KOPT-K1 (cell line): ENCODE data around the gene CCT3.

Experiments
- H3K27ac ChIP-seq: fragments of 200-600 bp; sonication (generic); 2 replicates; pipeline ENCODE4 v1.5.1; 2016; ENCODE audit warnings: antibody characterized with exemption, mild to moderate bottlenecking, low read depth, low read length; ENCODE audit not compliant: poor library complexity, severe bottlenecking
- H3K36me3 ChIP-seq: fragments of 200-600 bp; sonication (generic); 2 replicates; pipeline ENCODE4 v1.5.1; 2017; ENCODE audit warnings: antibody characterized with exemption, mild to moderate bottlenecking, low read length, moderate library complexity; ENCODE audit not compliant: insufficient read depth
- H3K9me3 ChIP-seq: fragments of 200-600 bp; sonication (generic); 2 replicates; pipeline ENCODE4 v1.5.1; 2017; ENCODE audit warnings: antibody characterized with exemption, low read length, mild to moderate bottlenecking; ENCODE audit not compliant: insufficient read depth, poor library complexity, severe bottlenecking

The CCT3 gene

DNA sequence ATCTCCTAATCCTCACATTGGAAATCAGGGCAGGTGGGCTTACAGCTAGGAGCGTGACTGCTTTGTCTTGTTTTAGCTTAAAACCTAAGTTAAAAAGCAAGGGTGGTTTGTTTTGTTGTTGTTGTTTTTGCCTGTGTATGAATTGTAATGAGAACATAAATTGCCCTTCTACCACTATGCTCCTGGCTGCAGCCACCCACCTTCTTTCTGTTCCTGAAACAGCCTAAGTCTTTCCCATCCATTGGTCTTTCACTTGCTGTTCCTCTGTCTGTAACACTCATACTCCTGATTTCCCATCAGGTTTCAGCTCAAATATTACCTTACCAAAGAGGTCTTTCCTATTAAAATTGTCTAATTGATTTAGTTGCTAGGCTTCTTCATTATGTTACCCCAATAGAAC is 54.6 kb downstream of the CCT3 start:
- no peaks in the 10 kb centered on the region for H3K9me3 ChIP-seq
- peak overlapping the region; percentile 81 for H3K27ac ChIP-seq
- peaks cover 24% of the 10 kb centered on the region for H3K36me3 ChIP-seq

DNA sequence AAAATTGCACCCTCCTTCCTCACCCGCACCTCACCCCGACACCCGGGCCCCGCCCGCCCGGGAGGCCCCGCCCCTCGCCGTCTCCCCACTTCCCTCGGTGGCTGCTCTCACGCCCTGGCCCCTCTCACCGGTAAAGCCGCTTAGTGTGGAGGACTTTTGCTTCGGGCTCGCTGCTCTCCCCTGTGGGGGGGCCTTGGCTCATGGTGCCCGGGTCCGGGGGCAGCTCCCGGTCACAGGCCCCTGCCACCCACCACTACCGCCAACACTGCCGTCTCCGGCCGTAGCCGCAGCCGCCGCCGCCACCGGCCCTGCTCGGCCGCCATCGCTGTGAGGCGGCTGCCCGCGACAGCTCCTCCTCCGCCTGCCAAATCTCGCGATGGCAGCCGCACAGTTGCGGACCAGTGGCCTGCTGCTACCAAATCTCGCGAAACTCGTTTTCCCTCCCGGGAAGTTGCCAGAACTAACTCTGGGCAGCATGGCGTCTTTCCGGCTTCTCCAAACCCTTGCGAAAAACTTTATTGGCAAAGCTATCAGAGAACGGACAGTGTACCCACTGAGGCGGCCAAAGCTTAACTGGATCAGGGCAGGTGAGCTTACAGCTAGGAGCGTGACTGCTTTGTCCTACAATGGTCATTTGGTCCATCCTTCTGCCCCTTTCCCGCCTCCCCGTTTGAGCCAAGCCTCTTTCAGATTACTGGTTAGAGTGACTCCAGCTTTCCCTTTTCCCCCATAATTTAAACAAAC is 55.4 kb downstream of the CCT3 start, which contains the start of gene SMG5:
SMG5 (minus strand) TSS at position 347 of the 744 bp plus-strand sequence; CDS start at position 202, 145 bp downstream.
- Histone ChIP-seq H3K27ac (peak within 1 kb of the TSS; percentile 81), H3K9me3 (no peaks in the 10 kb centered on the region), H3K36me3 (peaks cover 29% of the 10 kb centered on the region)

DNA sequence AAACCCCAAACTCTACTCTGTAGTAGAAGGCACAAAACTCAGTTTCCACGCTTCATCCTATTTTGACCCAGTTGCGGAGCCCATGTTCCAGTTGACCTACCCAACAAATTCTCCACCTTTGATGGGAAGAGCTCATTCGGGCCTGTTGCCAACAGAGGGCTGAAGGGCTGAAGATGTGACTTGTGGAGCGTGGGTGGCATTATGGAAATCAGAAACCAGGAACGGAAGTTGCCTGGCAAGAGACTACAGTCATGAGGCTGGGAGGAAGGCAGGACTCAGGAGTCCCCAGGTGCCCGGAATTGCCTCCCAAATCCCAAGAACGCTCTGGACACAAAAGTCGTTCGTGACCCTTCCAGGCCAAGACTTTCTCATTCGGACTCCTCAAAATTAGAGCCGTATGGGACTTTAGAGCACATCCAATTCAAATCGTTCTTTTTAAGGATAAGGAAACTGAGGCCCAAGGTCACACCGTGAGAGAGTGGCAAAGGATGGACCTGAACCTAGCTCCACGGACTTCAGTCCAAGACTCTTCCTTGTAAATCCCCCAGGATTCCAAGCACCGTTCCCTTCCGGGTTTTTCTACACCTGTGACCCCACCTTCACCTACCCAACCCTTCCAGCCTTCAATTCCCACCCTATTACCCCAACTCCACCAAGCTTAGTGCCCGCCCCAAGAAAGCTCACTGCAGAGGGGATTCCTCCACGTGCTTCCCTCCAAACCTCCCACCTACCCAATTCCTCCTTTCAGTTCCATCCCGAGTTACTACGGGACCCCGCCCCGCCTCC is 56.2 kb downstream of the CCT3 start:
- Histone ChIP-seq H3K9me3 (no peaks in the 10 kb centered on the region), H3K27ac (peak overlapping the region; percentile 81), H3K36me3 (peaks cover 37% of the 10 kb centered on the region)

DNA sequence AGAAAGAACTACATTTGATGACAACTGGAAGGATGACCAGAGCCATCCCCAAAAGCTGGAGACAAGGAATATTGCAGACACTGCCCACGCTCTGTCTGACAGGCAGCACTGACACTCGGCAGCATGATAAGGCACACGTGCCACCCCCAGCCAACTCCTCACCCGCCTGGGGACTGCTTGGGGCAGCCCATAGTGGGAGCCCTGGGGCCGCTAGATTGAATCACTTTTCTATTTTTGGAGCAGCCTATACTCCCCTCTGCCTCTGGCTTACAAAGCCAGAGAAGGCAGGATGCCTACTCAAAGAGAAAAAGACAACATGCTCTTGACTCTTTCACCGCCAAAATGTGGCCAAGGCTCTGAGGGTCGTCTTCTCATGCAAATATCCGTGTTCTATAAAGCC is 56.8 kb downstream of the CCT3 start:
- peaks cover 43% of the 10 kb centered on the region for H3K36me3 ChIP-seq
- no peaks in the 10 kb centered on the region for H3K9me3 ChIP-seq
- H3K27ac ChIP-seq, result peak overlapping the region; percentile 81

DNA sequence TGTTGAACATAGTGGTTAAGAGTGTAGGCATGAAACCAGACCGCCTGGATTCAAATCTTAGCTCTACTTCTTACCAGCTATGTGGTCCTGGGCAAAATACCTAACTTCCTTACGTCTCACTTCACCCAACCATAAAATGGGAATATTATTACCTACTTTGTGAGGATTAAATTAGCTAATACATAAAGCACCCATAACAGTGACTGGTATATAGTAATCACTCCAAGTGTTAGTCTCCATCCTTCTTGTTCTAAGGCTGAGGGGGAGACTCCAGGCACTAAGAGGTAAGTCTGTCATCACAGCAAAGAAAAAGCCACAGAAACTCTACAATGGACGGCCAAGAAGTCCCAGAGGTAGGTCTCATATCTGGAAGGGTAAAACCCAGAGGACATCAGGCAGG is 58.3 kb downstream of the CCT3 start:
- Histone ChIP-seq H3K9me3 (no peaks in the 10 kb centered on the region), H3K36me3 (peaks cover 57% of the 10 kb centered on the region), H3K27ac (no peak overlapping the region)

DNA sequence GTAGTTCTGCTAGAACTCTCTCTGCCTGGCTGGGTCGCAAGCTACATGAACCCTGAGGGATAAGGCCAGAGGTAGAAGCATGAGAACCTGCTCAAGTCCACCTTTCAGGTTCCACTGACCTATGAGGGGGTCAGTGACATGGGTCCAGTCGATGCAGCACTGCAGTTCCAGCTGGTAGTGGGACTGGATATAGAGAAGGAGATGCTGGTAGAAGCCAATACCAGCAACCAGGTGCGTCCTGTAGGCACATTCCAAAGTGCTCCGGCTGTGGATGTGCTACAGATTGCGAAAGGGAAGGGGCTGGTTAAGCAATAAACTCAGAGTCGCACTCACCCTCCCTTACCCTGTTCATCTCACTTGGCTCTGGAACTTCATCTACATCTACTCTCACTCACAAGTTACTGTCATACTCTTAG is 61.1 kb downstream of the CCT3 start:
- peaks cover 85% of the 10 kb centered on the region for H3K36me3 ChIP-seq
- H3K27ac ChIP-seq, result no peak overlapping the region
- H3K9me3 ChIP-seq, result no peaks in the 10 kb centered on the region

DNA sequence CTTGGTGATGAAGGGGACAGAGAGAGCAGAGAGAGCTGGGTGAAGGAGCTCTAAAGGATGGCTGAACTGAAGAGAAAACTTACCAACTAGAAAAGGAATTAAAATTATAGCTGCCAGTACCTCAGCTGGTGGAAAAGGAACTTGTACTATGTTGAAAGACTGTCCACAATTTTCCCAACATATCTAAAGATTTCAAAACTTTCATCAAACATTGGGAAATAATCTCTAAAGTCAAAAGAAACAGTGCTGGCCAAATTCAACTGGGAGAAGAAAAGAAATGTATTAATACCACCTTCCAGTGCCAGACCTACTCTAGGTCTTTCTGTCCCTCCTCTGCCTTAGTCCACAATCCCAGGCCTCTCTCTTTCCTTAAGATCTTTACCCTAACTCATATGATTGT is 61.6 kb downstream of the CCT3 start:
- Histone ChIP-seq H3K9me3 (no peaks in the 10 kb centered on the region), H3K27ac (no peak overlapping the region), H3K36me3 (peaks cover 90% of the 10 kb centered on the region)

DNA sequence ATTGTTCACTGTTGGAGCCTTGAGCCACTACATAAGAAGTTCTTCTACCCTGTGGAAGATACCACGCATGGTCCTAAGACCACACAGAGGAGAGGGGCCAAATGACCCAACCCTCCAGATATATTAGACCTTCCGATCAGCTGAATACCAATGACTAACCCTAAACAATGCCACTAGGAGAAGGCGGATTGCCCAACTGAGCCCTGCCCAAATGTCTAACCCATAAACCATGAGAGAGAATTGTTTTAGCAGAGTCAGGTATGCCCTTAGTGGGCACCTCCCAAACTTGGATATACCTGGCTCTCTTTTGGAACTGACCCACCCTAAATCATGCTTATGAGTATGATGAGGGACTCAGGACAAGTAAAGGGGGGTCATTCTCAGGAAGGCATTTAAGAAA is 67.8 kb downstream of the CCT3 start:
- peaks cover 100% of the 10 kb centered on the region for H3K36me3 ChIP-seq
- no peak overlapping the region for H3K27ac ChIP-seq
- H3K9me3 ChIP-seq, result no peaks in the 10 kb centered on the region

DNA sequence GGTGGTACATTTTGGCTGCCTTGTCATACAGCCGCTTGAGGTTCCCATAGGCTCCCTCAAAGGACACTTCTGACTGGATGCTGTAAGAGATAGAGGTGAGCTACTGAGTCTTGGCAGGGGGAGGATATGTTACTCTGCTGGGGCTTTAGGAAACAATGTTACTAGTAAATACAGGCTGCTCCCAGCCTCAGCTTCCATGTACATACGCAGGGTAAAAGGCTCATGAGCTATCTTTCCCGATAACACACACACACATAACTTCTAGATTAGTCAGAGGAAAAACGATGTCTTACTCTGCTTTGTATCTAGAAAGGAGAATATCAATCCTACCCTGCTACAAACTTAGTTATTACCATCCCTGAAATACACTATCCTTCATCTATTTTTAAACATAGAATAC is 69.8 kb downstream of the CCT3 start:
- no peak overlapping the region for H3K27ac ChIP-seq
- H3K36me3 ChIP-seq, result peaks cover 100% of the 10 kb centered on the region
- H3K9me3 ChIP-seq, result no peaks in the 10 kb centered on the region

DNA sequence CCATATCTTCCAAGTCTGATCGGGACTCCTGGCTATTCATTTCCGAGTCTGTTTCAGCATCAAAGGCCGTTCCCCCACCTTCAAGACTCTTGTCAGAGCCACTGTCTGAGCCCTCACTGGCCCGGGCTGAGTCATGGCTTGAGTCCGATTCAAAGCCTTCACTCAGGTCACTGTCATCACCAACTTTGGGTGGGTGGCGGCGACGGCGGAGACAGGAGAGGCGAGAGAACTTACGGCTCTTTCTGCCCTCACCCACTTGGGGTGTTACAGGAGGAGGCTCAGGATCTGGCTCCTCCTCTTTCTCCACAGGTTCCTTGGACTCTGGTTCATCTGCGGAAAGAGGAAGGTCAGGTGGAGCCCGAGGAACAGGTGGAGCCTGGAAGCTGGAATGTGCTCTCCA is 72.0 kb downstream of the CCT3 start:
- no peak overlapping the region for H3K27ac ChIP-seq
- no peaks in the 10 kb centered on the region for H3K9me3 ChIP-seq
- H3K36me3 ChIP-seq, result peaks cover 100% of the 10 kb centered on the region

DNA sequence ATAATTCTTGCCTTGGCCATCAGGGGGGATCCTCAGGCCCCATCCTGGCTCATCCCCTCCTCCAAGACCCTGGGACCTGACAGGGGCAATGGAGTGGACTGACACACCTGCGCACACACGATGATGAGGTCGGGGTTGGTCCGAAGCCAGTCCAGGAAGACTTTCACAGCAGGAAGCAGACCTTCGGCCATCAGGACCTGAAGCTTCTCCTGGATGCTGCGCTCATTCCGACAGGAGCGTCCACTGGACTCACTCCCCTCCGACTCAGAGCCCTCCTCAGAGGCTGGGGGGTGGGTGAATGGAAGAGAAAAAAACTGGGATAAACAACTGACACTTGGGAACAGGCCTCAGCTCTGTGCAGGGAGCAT is 74.8 kb downstream of the CCT3 start:
- Histone ChIP-seq H3K9me3 (no peaks in the 10 kb centered on the region), H3K27ac (no peak overlapping the region), H3K36me3 (peaks cover 100% of the 10 kb centered on the region)

DNA sequence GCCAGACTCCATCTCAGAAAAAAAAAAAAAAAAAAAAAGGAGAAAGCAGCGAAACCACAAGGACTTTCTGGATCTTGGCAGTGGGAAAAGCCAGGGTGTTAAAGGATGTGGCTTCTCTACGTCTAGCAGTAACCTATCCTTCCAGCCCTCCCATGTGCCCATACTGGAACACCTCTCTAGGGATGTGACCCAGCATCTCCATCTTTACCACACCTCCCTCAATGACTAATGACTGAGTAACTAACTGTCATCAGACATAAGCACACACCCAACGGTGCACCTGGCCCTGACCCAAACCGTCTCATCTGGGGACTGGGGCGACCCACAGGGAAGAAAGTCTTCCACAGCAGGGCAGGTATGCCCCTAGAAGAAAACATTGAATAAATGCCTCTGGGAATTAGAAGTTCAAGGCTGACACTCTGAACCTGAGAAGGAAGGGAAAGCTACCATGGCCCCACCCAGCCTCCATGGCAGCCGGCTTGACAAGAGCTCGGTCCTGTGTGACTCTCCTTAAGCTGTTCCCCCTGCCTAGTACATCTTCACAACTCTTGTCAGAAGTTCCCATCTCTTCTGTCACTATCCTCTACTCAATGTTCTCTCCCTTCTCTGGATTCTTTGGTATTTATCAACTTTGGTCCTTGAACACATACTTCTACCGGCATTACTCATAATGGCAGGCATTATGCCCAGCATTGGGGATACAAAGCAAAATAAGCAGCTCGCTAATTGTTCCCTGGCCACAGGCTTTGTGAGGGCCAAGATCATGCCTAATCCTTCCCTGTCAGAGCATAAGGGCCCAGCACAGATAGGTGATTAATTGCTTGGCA is 75.4 kb downstream of the CCT3 start:
- Histone ChIP-seq H3K27ac (no peak overlapping the region), H3K9me3 (no peaks in the 10 kb centered on the region), H3K36me3 (peaks cover 100% of the 10 kb centered on the region)

DNA sequence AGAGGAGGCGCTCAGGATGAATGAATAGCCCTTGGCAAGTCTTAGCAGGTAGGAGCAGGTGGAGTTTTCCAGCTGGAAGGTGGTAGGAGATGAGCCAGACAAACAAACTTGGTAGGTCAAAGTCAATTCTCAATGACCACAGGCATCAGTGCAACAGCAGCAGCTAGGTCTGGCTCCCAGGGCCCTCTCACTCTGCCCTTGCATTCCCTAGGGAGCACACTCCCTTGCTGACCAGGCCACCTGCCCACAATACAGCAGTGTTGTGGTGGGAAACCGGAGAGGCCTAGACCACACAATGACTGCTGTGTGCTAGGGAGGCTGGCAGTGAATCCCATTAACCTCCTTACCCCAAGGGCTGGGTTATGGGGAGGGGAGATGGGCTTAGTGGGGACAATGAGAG is 77.2 kb downstream of the CCT3 start:
- peaks cover 100% of the 10 kb centered on the region for H3K36me3 ChIP-seq
- H3K27ac ChIP-seq, result no peak overlapping the region

DNA sequence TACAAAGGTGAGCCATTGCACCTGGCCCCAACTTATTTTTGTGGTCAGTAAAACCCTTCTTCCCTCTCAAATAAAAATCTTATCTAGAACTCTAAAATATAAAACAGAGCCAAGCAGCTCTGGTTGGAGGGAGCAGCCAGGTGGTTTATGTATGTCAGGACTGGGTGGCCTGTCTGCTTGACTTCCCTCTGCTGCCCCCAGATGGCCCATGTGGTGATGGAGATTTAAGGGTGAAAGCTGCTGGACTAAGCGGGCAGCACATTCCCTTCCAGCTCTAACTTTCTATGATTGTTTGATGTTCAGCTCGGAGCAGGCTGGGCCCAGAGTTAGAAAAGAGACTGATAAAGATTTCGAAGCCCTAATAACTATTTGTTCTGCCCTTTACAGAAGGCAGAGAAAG is 78.3 kb downstream of the CCT3 start:
- Histone ChIP-seq H3K27ac (no peak overlapping the region), H3K36me3 (peaks cover 98% of the 10 kb centered on the region), H3K9me3 (no peaks in the 10 kb centered on the region)

More for the DNA sequence above, 77.2 kb downstream of the CCT3 start:
- H3K9me3 ChIP-seq, result no peaks in the 10 kb centered on the region
